ENCODE data around the gene IQGAP3.

The IQGAP3 gene

GRCh38 chr1:156559797-156560385, 12.5 kb downstream of the IQGAP3 start:
- H3K36me3 Mint-ChIP-seq (ENCODE audit: low read depth), result peaks cover 29% of the 10 kb centered on the region
- no peak for TF ChIP-seq CTCF (IDR thresholded peaks at IDR 0.05; ENCODE audit: unreplicated experiment in 3 of 3)
- H3K27ac Mint-ChIP-seq, result no peak overlapping the region
- no peak overlapping the region for H3K4me3 Mint-ChIP-seq
- H3K9me3 Mint-ChIP-seq, result no peaks in the 10 kb centered on the region
- H3K4me1 Mint-ChIP-seq, result no peaks in the 10 kb centered on the region
- H3K27me3 Mint-ChIP-seq (ENCODE audit: low read depth), result no peaks in the 10 kb centered on the region

GRCh38 chr1:156559086-156559796, 13.1 kb downstream of the IQGAP3 start:
- H3K27me3 Mint-ChIP-seq (ENCODE audit: low read depth), result no peaks in the 10 kb centered on the region
- no peak overlapping the region for H3K4me3 Mint-ChIP-seq
- peaks cover 25% of the 10 kb centered on the region for H3K36me3 Mint-ChIP-seq (ENCODE audit: low read depth)
- TF ChIP-seq CTCF (IDR thresholded peaks at IDR 0.05; ENCODE audit: unreplicated experiment in 3 of 3), result no peak
- no peaks in the 10 kb centered on the region for H3K9me3 Mint-ChIP-seq
- H3K27ac Mint-ChIP-seq, result no peak overlapping the region
- H3K4me1 Mint-ChIP-seq, result no peaks in the 10 kb centered on the region

- no peak for TF ChIP-seq CTCF (IDR thresholded peaks at IDR 0.05; ENCODE audit: unreplicated experiment in 3 of 3)
- no peaks in the 10 kb centered on the region for H3K9me3 Mint-ChIP-seq
- H3K36me3 Mint-ChIP-seq (ENCODE audit: low read depth), result peaks cover 24% of the 10 kb centered on the region
- H3K4me3 Mint-ChIP-seq, result no peak overlapping the region
- no peaks in the 10 kb centered on the region for H3K4me1 Mint-ChIP-seq
- no peak overlapping the region for H3K27ac Mint-ChIP-seq
- no peaks in the 10 kb centered on the region for H3K27me3 Mint-ChIP-seq (ENCODE audit: low read depth)
Observed at GRCh38 chr1:156556354-156556753, 16.0 kb downstream of the IQGAP3 start.

GRCh38 chr1:156555715-156556114, 16.6 kb downstream of the IQGAP3 start:
- no peak for TF ChIP-seq CTCF (IDR thresholded peaks at IDR 0.05; ENCODE audit: unreplicated experiment in 3 of 3)
- Mint-ChIP-seq H3K9me3 (no peaks in the 10 kb centered on the region), H3K4me3 (no peak overlapping the region), H3K27ac (no peak overlapping the region), H3K4me1 (no peaks in the 10 kb centered on the region), H3K27me3 (ENCODE audit: low read depth) (no peaks in the 10 kb centered on the region), H3K36me3 (ENCODE audit: low read depth) (peaks cover 24% of the 10 kb centered on the region)

- peaks cover 24% of the 10 kb centered on the region for H3K36me3 Mint-ChIP-seq (ENCODE audit: low read depth)
- no peak for TF ChIP-seq CTCF (IDR thresholded peaks at IDR 0.05; ENCODE audit: unreplicated experiment in 3 of 3)
- H3K4me3 Mint-ChIP-seq, result no peak overlapping the region
Observed at GRCh38 chr1:156554971-156555370, 17.4 kb downstream of the IQGAP3 start.

More at GRCh38 chr1:156554971-156555370, 17.4 kb downstream of the IQGAP3 start:
- Mint-ChIP-seq H3K9me3 (no peaks in the 10 kb centered on the region), H3K27me3 (ENCODE audit: low read depth) (no peaks in the 10 kb centered on the region), H3K27ac (no peak overlapping the region), H3K4me1 (no peaks in the 10 kb centered on the region)

All from nephron (organoid).